GM12878 (cell line): ENCODE measurements around the gene UFSP2. TPM values are rescaled to one million over a fixed set of nuclear protein-coding genes. Genes with fewer than 3 reads are reported as not detected.

Source experiments
- ASH2L ChIP-seq: fragments of 300-600, 200-600 bp; sonication (generic); IDR thresholded peaks from 2 replicates; pipeline ENCODE4 v1.6.1; 2017; ENCODE audit warnings: low read depth, mild to moderate bottlenecking, borderline replicate concordance
- BCLAF1 ChIP-seq: fragments of 450-650 bp; IDR thresholded peaks from 2 replicates; pipeline ENCODE4 v1.6.1; 2017; ENCODE audit warnings: antibody characterized with exemption, mild to moderate bottlenecking, moderate library complexity
- BHLHE40 ChIP-seq, 2 experiments: fragments of 450-650 bp in 1 of 2; IDR thresholded peaks; 2 replicates each; pipeline ENCODE4 v1.6.1; 2011 to 2017; ENCODE audit warnings: low read depth in 2 of 2, borderline replicate concordance in 1 of 2, improper control_type of control experiment in 1 of 2, low read length in 1 of 2, mild to moderate bottlenecking in 1 of 2
- CEBPZ ChIP-seq: fragments of 150-350 bp; IDR thresholded peaks from 2 replicates; pipeline ENCODE4 v1.6.1; 2016; ENCODE audit warnings: low read depth, low read length
- CHD4 ChIP-seq: fragments of 200-600 bp; sonication (generic); IDR thresholded peaks from 2 replicates; pipeline ENCODE4 v1.6.1; 2016; ENCODE audit warnings: mild to moderate bottlenecking
- HDGF ChIP-seq: fragments of 450-650 bp; IDR thresholded peaks from 2 replicates; pipeline ENCODE4 v1.6.1; 2016; ENCODE audit warnings: antibody characterized with exemption
- KAT2A ChIP-seq: conservative IDR thresholded peaks from 2 replicates; pipeline ENCODE4 v1.6.1; 2011; ENCODE audit warnings: low read depth, low read length; ENCODE audit not compliant: control insufficient read depth
- MXI1 ChIP-seq: fragments of 150-350 bp; IDR thresholded peaks from 2 replicates; pipeline ENCODE4 v1.6.1; 2011; ENCODE audit warnings: low read depth, mild to moderate bottlenecking, inconsistent platforms, low read length, improper control_type of control experiment
- MYC ChIP-seq: IDR thresholded peaks from 2 replicates; pipeline ENCODE4 v1.6.1; 2011; ENCODE audit warnings: mild to moderate bottlenecking, low read length, moderate library complexity, inconsistent platforms; ENCODE audit not compliant: insufficient read depth, insufficient replicate concordance, insufficient read length, severe bottlenecking
- NFYB ChIP-seq: IDR thresholded peaks from 2 replicates; pipeline ENCODE4 v1.6.1; 2011; ENCODE audit warnings: low read depth, mild to moderate bottlenecking, low read length, improper control_type of control experiment, moderate library complexity; ENCODE audit not compliant: insufficient read depth
- PAX5 ChIP-seq: IDR thresholded peaks from 2 replicates; pipeline ENCODE4 v1.6.1; 2011; ENCODE audit warnings: low read depth, low read length, borderline replicate concordance
- RAD21 ChIP-seq: IDR thresholded peaks from 2 replicates; pipeline ENCODE4 v1.6.1; 2011; ENCODE audit warnings: mild to moderate bottlenecking, low read depth, low read length, moderate library complexity; ENCODE audit not compliant: insufficient read depth
- SP1 ChIP-seq: IDR thresholded peaks from one replicate; pipeline ENCODE4 v1.6.1; 2011; ENCODE audit warnings: low read depth, low read length
- TCF3 ChIP-seq: IDR thresholded peaks from 2 replicates; pipeline ENCODE4 v1.6.1; 2012; ENCODE audit warnings: low read depth, mild to moderate bottlenecking, low read length, borderline replicate concordance; ENCODE audit not compliant: insufficient read depth
- YY1 ChIP-seq: IDR thresholded peaks from 2 replicates; pipeline ENCODE4 v1.6.1; 2011; ENCODE audit warnings: low read depth, mild to moderate bottlenecking, low read length
- ZNF217 ChIP-seq: fragments of 450-650 bp; IDR thresholded peaks from 2 replicates; pipeline ENCODE4 v1.6.1; 2017; ENCODE audit warnings: antibody characterized with exemption, mild to moderate bottlenecking
- ZNF24 ChIP-seq: fragments of 450-650 bp; IDR thresholded peaks from 2 replicates; pipeline ENCODE4 v1.6.1; 2017; ENCODE audit warnings: antibody characterized with exemption, mild to moderate bottlenecking
- polyA plus RNA-seq, 11 experiments: library from polyadenylated mRNA; depleted of rRNA in 4 of 11; unstranded in 6 of 11; stranded (reverse) in 5 of 11; fragments of >200 nt; fragmentation: Nextera tagmentation in 4 of 11; fragmentation: Illumina TruSeq in 1 of 11; extraction: Ambion mirVana in 4 of 11; extraction: Trizol in 1 of 11; gene quantifications; 1 replicate in 1 of 11; 2 replicates in 10 of 11; pipeline versions ENCODE4 v1.2.1 to v1.2.3, GENCODE V29; 2011 to 2016; ENCODE audit warnings: inconsistent platforms in 2 of 11, missing spikeins in 2 of 11, low read depth in 1 of 11
- total RNA-seq, 4 experiments: library from RNA; depleted of rRNA in 3 of 4; stranded (reverse); fragments of >200 nt in 3 of 4; fragmentation: Illumina TruSeq in 1 of 4; extraction: Trizol in 1 of 4; gene quantifications; 2 replicates each; pipeline versions ENCODE4 v1.2.1 to v1.2.3, GENCODE V29; 2013 to 2021
- TF ChIP-seq, protein P1 (sequence below): fragments of 450-650 bp; IDR thresholded peaks from 2 replicates; pipeline ENCODE4 v1.6.1; 2017; ENCODE audit warnings: low read depth, mild to moderate bottlenecking, moderate library complexity
- TF ChIP-seq, protein P2 (sequence below): IDR thresholded peaks from 2 replicates; pipeline ENCODE4 v1.6.1; 2011; ENCODE audit warnings: low read depth, mild to moderate bottlenecking, low read length, moderate library complexity, borderline replicate concordance; ENCODE audit errors: extremely low read depth
- TF ChIP-seq, protein P3 (sequence below): IDR thresholded peaks from 2 replicates; pipeline ENCODE4 v1.6.1; 2012; ENCODE audit warnings: low read depth, low read length, improper control_type of control experiment

UFSP2 gene
- total and polyA plus RNA-seq, 10 of the 15 experiments (the other 5 are each of a cell fraction or from before 2014, with no cell fraction given), result 25.4 to 53.1 (median 37.7) TPM

- TF ChIP-seq CEBPZ (no peak), RAD21 (0 out of 2 replicates have a peak, but pooled peaks have one; percentile 4), MXI1 (peak; percentile 99), KAT2A (no peak), ZNF24 (no peak), YY1 (peak; percentile 96), ZNF217 (no peak), CHD4 (no peak), SP1 (peak; percentile 82), ASH2L (peak; percentile 72; the same call in 1 of the 2 replicates), MYC (no peak), BHLHE40 (IDR thresholded peaks at IDR 0.05; ENCODE audit: borderline replicate concordance in 1 of 2, low read depth in 2 of 2, low read length in 1 of 2) (peak; percentile 99), BCLAF1 (peak; percentile 97), PAX5 (peak; percentile 55; the same call in 1 of the 2 replicates), NFYB (no peak), TCF3 (peak; percentile 93), HDGF (no peak)
- TF ChIP-seq, protein P1, sequence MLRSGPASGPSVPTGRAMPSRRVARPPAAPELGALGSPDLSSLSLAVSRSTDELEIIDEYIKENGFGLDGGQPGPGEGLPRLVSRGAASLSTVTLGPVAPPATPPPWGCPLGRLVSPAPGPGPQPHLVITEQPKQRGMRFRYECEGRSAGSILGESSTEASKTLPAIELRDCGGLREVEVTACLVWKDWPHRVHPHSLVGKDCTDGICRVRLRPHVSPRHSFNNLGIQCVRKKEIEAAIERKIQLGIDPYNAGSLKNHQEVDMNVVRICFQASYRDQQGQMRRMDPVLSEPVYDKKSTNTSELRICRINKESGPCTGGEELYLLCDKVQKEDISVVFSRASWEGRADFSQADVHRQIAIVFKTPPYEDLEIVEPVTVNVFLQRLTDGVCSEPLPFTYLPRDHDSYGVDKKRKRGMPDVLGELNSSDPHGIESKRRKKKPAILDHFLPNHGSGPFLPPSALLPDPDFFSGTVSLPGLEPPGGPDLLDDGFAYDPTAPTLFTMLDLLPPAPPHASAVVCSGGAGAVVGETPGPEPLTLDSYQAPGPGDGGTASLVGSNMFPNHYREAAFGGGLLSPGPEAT, result peak; percentile 74
- TF ChIP-seq, protein P2, sequence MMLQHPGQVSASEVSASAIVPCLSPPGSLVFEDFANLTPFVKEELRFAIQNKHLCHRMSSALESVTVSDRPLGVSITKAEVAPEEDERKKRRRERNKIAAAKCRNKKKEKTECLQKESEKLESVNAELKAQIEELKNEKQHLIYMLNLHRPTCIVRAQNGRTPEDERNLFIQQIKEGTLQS, result no peak
- TF ChIP-seq, protein P3, sequence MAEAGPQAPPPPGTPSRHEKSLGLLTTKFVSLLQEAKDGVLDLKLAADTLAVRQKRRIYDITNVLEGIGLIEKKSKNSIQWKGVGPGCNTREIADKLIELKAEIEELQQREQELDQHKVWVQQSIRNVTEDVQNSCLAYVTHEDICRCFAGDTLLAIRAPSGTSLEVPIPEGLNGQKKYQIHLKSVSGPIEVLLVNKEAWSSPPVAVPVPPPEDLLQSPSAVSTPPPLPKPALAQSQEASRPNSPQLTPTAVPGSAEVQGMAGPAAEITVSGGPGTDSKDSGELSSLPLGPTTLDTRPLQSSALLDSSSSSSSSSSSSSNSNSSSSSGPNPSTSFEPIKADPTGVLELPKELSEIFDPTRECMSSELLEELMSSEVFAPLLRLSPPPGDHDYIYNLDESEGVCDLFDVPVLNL, result peak; percentile 15; the same call in 1 of the 2 replicates
These were observed at the start of gene UFSP2 (continued) for GRCh38 chr4:185425647-185426352.
